GM12801 (cell line): ENCODE results near the gene TAF11L6.
"Not testable (repeated sequence)": the region's sequence is repeated elsewhere in the genome, so short reads cannot be mapped to it uniquely, and the experiment has no call there.

ENCODE experiments used
- CTCF ChIP-seq: IDR thresholded peaks from one replicate; pipeline ENCODE4 v1.5.1; 2011; ENCODE audit warnings: control low read depth; ENCODE audit not compliant: insufficient read length; ENCODE audit errors: extremely low read depth

TAF11L6 gene

GRCh38 chr5:17528369-17528768 lies at the start of gene TAF11L6:
TSS of gene TAF11L6 (plus strand) at chr5:17528669.
- TF ChIP-seq CTCF = not testable (repeated sequence)

- no peak for TF ChIP-seq CTCF
These were observed 47.1 kb upstream of the TAF11L6 start for GRCh38 chr5:17481378-17481777.

- TF ChIP-seq CTCF = no peak
These were observed 45.7 kb upstream of the TAF11L6 start for GRCh38 chr5:17482790-17483189.

GRCh38 chr5:17487174-17487512 lies 41.3 kb upstream of the TAF11L6 start:
- no peak for TF ChIP-seq CTCF

- TF ChIP-seq CTCF = no peak
These were observed 35.7 kb upstream of the TAF11L6 start for GRCh38 chr5:17492770-17493169.

- TF ChIP-seq CTCF = no peak
These were observed 31.0 kb upstream of the TAF11L6 start for GRCh38 chr5:17497446-17497845.

- not testable (repeated sequence) for TF ChIP-seq CTCF
These were observed 30.5 kb upstream of the TAF11L6 start, which contains the start of gene TAF11L2 for GRCh38 chr5:17497931-17498330. TSS of gene TAF11L2 (plus strand) at chr5:17498231.

GRCh38 chr5:17511775-17512325 lies 16.6 kb upstream of the TAF11L6 start:
- TF ChIP-seq CTCF = no peak
